Activated CD4-positive, alpha-beta memory T cell treated with anti-CD3 and anti-CD28 coated beads, Interleukin-2, amount 10 ng/mL, durations not matched to agents 7 days and 5 days (primary cell): ENCODE data around the gene DHRS13. TPM values are rescaled to one million over a fixed set of nuclear protein-coding genes. Genes with fewer than 3 reads are reported as not detected.
"Not testable (repeated sequence)": the region's sequence is repeated elsewhere in the genome, so short reads cannot be mapped to it uniquely, and the experiment has no call there.

ENCODE experiments used
- CTCF ChIA-PET: fragments of 350-600 bp; sonication (Branson Sonifier 250); formaldehyde crosslinking; loops from one replicate; lab custom pipeline; 2021; ENCODE audit warnings: antibody characterized with exemption, inconsistent platforms; lab: Charles Lee
- POLR2A ChIA-PET: fragments of 350-600 bp; sonication (Branson Sonifier 250); formaldehyde crosslinking; loops from one replicate; lab custom pipeline; 2021; ENCODE audit warnings: antibody characterized with exemption; lab: Charles Lee
- DNase-seq: peaks from one replicate; pipeline ENCODE4 v3.0.0-alpha.2; 2020
- H3K27ac Mint-ChIP-seq: one replicate; pipeline ENCODE4 v1.8.0; 2021; ENCODE audit warnings: mild to moderate bottlenecking, mixed read lengths
- H3K27me3 Mint-ChIP-seq: one replicate; pipeline ENCODE4 v1.8.0; 2021; ENCODE audit warnings: mixed read lengths
- H3K36me3 Mint-ChIP-seq: one replicate; pipeline ENCODE4 v1.8.0; 2021; ENCODE audit warnings: low read depth, mixed read lengths
- H3K4me1 Mint-ChIP-seq: one replicate; pipeline ENCODE4 v1.8.0; 2021; ENCODE audit warnings: mixed read lengths
- H3K4me3 Mint-ChIP-seq: one replicate; pipeline ENCODE4 v1.8.0; 2021; ENCODE audit warnings: mild to moderate bottlenecking, mixed read lengths
- H3K9me3 Mint-ChIP-seq: one replicate; pipeline ENCODE4 v1.8.0; 2021; ENCODE audit warnings: mixed read lengths
- total RNA-seq, 2 experiments: library from RNA; stranded (reverse); gene quantifications; one replicate each; pipeline ENCODE4 v1.2.3, GENCODE V29; 2021

Gene DHRS13
- total RNA-seq, 2 experiments from 2014 or later: 25.2 to 25.7 TPM

GRCh38 chr17:28946239-28946638 is 43.4 kb upstream of the DHRS13 start:
- Mint-ChIP-seq H3K4me1 (peaks cover 59% of the 10 kb centered on the region), H3K36me3 (peaks cover 72% of the 10 kb centered on the region), H3K9me3 (no peaks in the 10 kb centered on the region), H3K4me3 (no peak overlapping the region), H3K27me3 (no peaks in the 10 kb centered on the region), H3K27ac (peak overlapping the region; percentile 50)
- ChIA-PET CTCF (interaction anchor here (0.6 to 5.3 kb wide), 11 partner anchors 9 to 219 kb away, joined by 3 to 22 read pairs (median 3); partner anchors contain the start of genes NEK8 and TLCD1), POLR2A (interaction anchor here (0.8 to 2.0 kb wide), 10 partner anchors 10 to 235 kb away, joined by 3 to 7 read pairs (median 4); partner anchors contain the start of gene PROCA1)
- DNase-seq: no peak

DNA sequence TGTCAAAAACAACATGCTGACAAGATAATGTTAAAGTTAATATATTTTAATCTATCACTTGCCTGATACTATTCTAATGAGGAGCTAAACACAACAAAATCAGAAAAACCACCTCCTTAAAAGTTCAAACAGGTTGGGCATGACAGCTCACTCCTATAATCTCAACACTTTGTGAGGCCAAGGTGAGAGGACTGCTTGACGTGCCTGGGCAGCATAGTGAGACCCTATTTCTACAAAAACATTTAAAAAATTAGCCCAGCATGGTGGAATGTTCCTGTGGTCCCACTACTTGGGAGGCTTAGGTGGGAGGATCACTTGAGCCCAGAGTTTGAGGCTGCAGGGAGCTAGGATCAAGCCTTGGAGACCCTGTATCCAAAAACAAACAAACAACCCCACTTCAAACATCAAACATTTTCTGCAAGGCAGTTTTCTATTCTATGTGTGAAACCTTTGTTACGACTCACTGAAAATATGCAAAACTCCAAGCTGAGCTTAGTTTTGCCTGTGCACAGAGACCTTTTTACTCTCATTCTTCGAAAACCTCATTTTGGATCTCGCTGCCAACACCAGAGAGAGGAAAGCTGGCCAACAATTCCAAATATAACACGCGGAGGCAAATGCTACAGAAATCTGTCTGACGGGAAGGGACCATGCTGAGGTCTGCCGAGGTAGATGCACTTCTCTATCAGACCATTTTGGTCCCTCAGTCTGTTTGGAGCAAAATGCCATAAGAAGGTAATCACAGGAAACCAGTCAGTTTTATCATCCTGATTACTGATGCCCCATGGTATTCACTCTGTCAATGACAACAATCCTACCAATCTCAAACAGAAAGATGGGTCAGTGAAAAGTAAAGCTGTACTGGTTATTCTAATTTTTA is 42.2 kb upstream of the DHRS13 start:
- Mint-ChIP-seq H3K36me3 (peaks cover 72% of the 10 kb centered on the region), H3K27me3 (no peaks in the 10 kb centered on the region), H3K9me3 (no peaks in the 10 kb centered on the region), H3K4me1 (peaks cover 67% of the 10 kb centered on the region), H3K27ac (peak overlapping the region; percentile 23), H3K4me3 (no peak overlapping the region)
- DNase-seq: no peak
- ChIA-PET CTCF (interaction anchor here (1.3 to 5.3 kb wide), 5 partner anchors 9 to 218 kb away, joined by 3 to 22 read pairs (median 4); partner anchors contain the start of genes NEK8 and TLCD1), POLR2A (interaction anchor here (0.5 to 1.6 kb wide), 7 partner anchors 9 to 1299 kb away, joined by 3 to 7 read pairs (median 3); no protein-coding TSS in a partner anchor)

- POLR2A ChIA-PET: interaction anchor here (1.0 kb wide), 1 partner anchor 215 kb away, joined by 3 read pairs; no protein-coding TSS in a partner anchor
- Mint-ChIP-seq H3K27ac (no peak overlapping the region), H3K27me3 (no peaks in the 10 kb centered on the region), H3K36me3 (peaks cover 77% of the 10 kb centered on the region), H3K4me1 (peaks cover 72% of the 10 kb centered on the region), H3K4me3 (no peak overlapping the region), H3K9me3 (no peaks in the 10 kb centered on the region)
- CTCF ChIA-PET: interaction anchor here (1.3 to 5.3 kb wide), 3 partner anchors 9 to 217 kb away, joined by 3 to 22 read pairs (median 4); partner anchors contain the start of genes NEK8 and TLCD1
- no peak for DNase-seq
These were observed 41.5 kb upstream of the DHRS13 start for GRCh38 chr17:28944343-28944742.

DNA sequence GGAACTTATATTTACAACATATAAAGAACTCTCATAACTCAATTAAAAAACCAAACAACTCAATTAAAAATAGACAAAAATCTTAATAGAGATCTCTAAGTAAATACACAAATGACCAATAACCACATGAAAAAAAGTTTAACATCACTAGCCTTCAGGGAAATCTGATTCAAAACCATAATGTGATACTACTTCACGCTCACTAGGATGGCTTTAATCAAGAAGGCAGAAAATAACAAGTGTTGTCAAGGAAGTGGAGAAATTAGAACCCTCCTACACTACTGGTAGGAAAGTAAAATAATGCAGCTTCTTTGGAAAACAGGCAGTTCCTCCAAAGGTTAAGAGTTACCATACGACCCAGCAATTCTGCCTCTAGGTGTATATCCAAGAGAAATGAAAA is 40.0 kb upstream of the DHRS13 start:
- peaks cover 74% of the 10 kb centered on the region for H3K36me3 Mint-ChIP-seq

DNA sequence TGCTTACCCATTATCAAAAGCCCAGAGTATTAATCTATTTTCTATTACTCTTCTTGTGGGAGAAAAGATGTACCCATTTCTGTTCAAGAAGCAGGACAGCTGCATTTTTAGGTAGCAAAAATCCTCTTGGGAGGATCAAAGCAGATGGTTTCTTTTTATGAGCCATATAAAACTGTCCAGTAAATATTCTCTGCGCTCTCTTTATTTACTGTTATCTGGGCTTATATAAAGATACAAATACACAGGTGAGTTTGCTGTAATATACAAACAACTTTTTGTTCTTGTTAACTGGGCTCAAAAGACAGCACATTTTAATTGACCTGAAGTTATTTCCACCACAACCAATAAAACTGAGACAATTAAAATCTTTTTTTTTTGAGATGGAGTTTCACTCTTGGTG is 38.4 kb upstream of the DHRS13 start:
- H3K36me3 Mint-ChIP-seq: peaks cover 63% of the 10 kb centered on the region
- H3K27ac Mint-ChIP-seq: no peak overlapping the region
- H3K4me3 Mint-ChIP-seq: no peak overlapping the region
- ChIA-PET POLR2A (interaction anchor here (0.9 to 1.5 kb wide), 3 partner anchors 8 to 100 kb away, joined by 3 to 6 read pairs (median 3); no protein-coding TSS in a partner anchor), CTCF (no interaction called here)
- no peaks in the 10 kb centered on the region for H3K9me3 Mint-ChIP-seq
- H3K4me1 Mint-ChIP-seq: peaks cover 70% of the 10 kb centered on the region
- H3K27me3 Mint-ChIP-seq: no peaks in the 10 kb centered on the region
- no peak for DNase-seq

More for the DNA sequence above, 40.0 kb upstream of the DHRS13 start:
- ChIA-PET CTCF (interaction anchor here (1.7 to 5.3 kb wide), 2 partner anchors 179 to 216 kb away, joined by 4 to 22 read pairs; partner anchors contain the start of genes NEK8 and TLCD1), POLR2A (no interaction called here)
- Mint-ChIP-seq H3K27me3 (no peaks in the 10 kb centered on the region), H3K4me3 (no peak overlapping the region), H3K9me3 (no peaks in the 10 kb centered on the region), H3K27ac (no peak overlapping the region), H3K4me1 (peaks cover 71% of the 10 kb centered on the region)
- no peak for DNase-seq

- no peaks in the 10 kb centered on the region for H3K27me3 Mint-ChIP-seq
- no peaks in the 10 kb centered on the region for H3K9me3 Mint-ChIP-seq
- DNase-seq: no peak
- H3K27ac Mint-ChIP-seq: no peak overlapping the region
- POLR2A ChIA-PET: interaction anchor here (0.9 to 1.5 kb wide), 3 partner anchors 9 to 100 kb away, joined by 3 to 6 read pairs (median 3); no protein-coding TSS in a partner anchor
- H3K4me1 Mint-ChIP-seq: peaks cover 69% of the 10 kb centered on the region
- CTCF ChIA-PET: interaction anchor here (0.8 to 1.6 kb wide), 2 partner anchors 11 to 13 kb away, joined by 3 to 6 read pairs; no protein-coding TSS in a partner anchor
- no peak overlapping the region for H3K4me3 Mint-ChIP-seq
- H3K36me3 Mint-ChIP-seq: peaks cover 64% of the 10 kb centered on the region
These were observed 37.8 kb upstream of the DHRS13 start for GRCh38 chr17:28940675-28941074.

DNA sequence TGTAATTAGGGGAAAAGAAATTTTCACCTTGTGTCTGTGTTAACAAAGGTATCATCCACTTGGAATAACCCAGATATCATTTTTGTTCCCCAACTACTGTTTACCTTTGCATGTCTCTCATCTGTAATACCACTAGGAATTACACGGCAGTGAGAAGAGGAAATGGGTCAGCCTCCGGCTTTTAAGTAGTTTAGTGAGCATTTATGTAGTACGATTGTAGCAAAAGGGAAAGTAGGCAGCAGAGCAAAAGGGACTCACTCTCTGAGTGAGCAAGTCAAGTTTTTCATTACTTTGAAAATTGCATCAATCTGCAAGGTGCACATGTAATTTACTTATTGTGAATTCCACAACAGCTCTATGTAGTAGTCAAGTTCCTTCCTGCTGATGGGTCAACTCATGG is 37.3 kb upstream of the DHRS13 start:
- H3K27ac Mint-ChIP-seq: no peak overlapping the region
- ChIA-PET POLR2A (interaction anchor here (1.4 to 4.4 kb wide), 3 partner anchors 9 to 15 kb away, joined by 3 to 17 read pairs (median 6); partner anchors contain the start of gene PHF12), CTCF (interaction anchor here (0.8 to 1.6 kb wide), 3 partner anchors 12 to 213 kb away, joined by 3 to 6 read pairs (median 5); partner anchors contain the start of gene TLCD1)
- peaks cover 67% of the 10 kb centered on the region for H3K4me1 Mint-ChIP-seq
- no peaks in the 10 kb centered on the region for H3K9me3 Mint-ChIP-seq
- peaks cover 62% of the 10 kb centered on the region for H3K36me3 Mint-ChIP-seq
- no peak overlapping the region for H3K4me3 Mint-ChIP-seq
- no peaks in the 10 kb centered on the region for H3K27me3 Mint-ChIP-seq
- no peak for DNase-seq

GRCh38 chr17:28938552-28938951 is 35.7 kb upstream of the DHRS13 start:
- no peak overlapping the region for H3K27ac Mint-ChIP-seq
- peaks cover 61% of the 10 kb centered on the region for H3K4me1 Mint-ChIP-seq
- no peak for DNase-seq
- peaks cover 59% of the 10 kb centered on the region for H3K36me3 Mint-ChIP-seq
- no peaks in the 10 kb centered on the region for H3K9me3 Mint-ChIP-seq
- H3K4me3 Mint-ChIP-seq: no peak overlapping the region
- ChIA-PET POLR2A (interaction anchor here (0.7 to 4.4 kb wide), 4 partner anchors 9 to 14 kb away, joined by 3 to 17 read pairs (median 6); partner anchors contain the start of gene PHF12), CTCF (interaction anchor here (1.2 to 1.4 kb wide), 2 partner anchors 10 to 175 kb away, joined by 4 to 7 read pairs; no protein-coding TSS in a partner anchor)
- no peaks in the 10 kb centered on the region for H3K27me3 Mint-ChIP-seq

GRCh38 chr17:28937044-28937729 is 34.3 kb upstream of the DHRS13 start:
- POLR2A ChIA-PET: interaction anchor here (0.9 to 4.4 kb wide), 6 partner anchors 9 to 208 kb away, joined by 3 to 17 read pairs (median 7); partner anchors contain the start of genes NEK8 and PHF12
- peaks cover 63% of the 10 kb centered on the region for H3K4me1 Mint-ChIP-seq
- no peak overlapping the region for H3K4me3 Mint-ChIP-seq

DNA sequence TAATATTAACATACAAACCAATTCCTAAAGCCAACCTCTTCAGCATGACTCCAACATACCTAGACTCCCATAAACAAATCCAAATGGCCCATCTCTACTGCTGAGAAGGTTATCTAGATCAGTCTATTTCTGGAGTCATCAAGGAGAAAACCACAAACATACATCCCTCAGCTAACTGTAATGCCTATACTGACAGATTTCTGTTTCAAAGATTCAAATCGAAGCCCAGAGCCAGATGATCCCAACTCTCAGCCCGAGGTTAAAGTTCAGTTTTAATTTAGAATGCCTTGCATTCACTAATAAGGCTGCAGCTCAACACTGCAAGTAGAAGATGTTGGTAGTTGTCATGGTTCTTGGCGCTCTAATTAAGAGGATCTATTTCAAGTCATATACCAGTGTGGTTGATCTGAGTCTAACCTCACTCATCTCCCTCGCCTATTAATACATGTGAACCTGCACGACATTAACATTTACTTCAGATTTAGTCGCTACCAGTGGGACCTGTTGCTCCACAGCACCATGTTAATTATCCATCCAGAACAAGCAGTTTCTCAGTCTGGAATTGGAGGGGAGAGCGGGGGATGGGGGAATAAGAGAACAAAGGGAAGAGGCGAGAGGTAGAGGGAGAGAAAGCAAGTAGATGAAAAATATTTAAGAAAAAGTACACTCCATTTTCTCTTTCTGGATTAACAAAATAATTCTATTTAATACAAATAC is 33.0 kb upstream of the DHRS13 start:
- peaks cover 65% of the 10 kb centered on the region for H3K36me3 Mint-ChIP-seq
- H3K4me3 Mint-ChIP-seq: no peak overlapping the region
- POLR2A ChIA-PET: interaction anchor here (1.0 to 4.4 kb wide), 6 partner anchors 10 to 16 kb away, joined by 3 to 17 read pairs (median 7); partner anchors contain the start of gene PHF12
- no peaks in the 10 kb centered on the region for H3K9me3 Mint-ChIP-seq
- no peak for DNase-seq
- no peak overlapping the region for H3K27ac Mint-ChIP-seq
- no peaks in the 10 kb centered on the region for H3K27me3 Mint-ChIP-seq
- peaks cover 56% of the 10 kb centered on the region for H3K4me1 Mint-ChIP-seq
- CTCF ChIA-PET: interaction anchor here (1.0 to 2.3 kb wide), 2 partner anchors 16 to 180 kb away, joined by 3 to 5 read pairs; partner anchors contain the start of gene PHF12

More at GRCh38 chr17:28937044-28937729, 34.3 kb upstream of the DHRS13 start:
- no peaks in the 10 kb centered on the region for H3K27me3 Mint-ChIP-seq
- H3K36me3 Mint-ChIP-seq: peaks cover 62% of the 10 kb centered on the region
- H3K27ac Mint-ChIP-seq: no peak overlapping the region
- DNase-seq: no peak
- H3K9me3 Mint-ChIP-seq: no peaks in the 10 kb centered on the region
- CTCF ChIA-PET: interaction anchor here (0.5 to 1.5 kb wide), 6 partner anchors 9 to 173 kb away, joined by 3 to 5 read pairs (median 3); no protein-coding TSS in a partner anchor

GRCh38 chr17:28934508-28934907 is 31.6 kb upstream of the DHRS13 start:
- H3K27me3 Mint-ChIP-seq, H3K4me3 Mint-ChIP-seq, H3K27ac Mint-ChIP-seq, H3K9me3 Mint-ChIP-seq, DNase-seq: not testable (repeated sequence)
- CTCF ChIA-PET: interaction anchor here (1.0 to 2.3 kb wide), 3 partner anchors 11 to 19 kb away, joined by 4 to 5 read pairs (median 4); partner anchors contain the start of gene PHF12
- peaks cover 69% of the 10 kb centered on the region for H3K36me3 Mint-ChIP-seq
- POLR2A ChIA-PET: interaction anchor here (2.3 kb wide), 1 partner anchor 11 kb away, joined by 7 read pairs; no protein-coding TSS in a partner anchor
- H3K4me1 Mint-ChIP-seq: peaks cover 48% of the 10 kb centered on the region
